ENCODE measurements around the gene CAPN12. TPM values are rescaled to one million over a fixed set of nuclear protein-coding genes. Genes with fewer than 3 reads are reported as not detected.
A peak's percentile ranks its signal among the peaks of the same experiment; 100 is the strongest.

The CAPN12 gene
- total RNA-seq, 1 donor from 2014 or later, result 0.22 TPM

GRCh38 chr19:38682872-38683392, 61.3 kb downstream of the CAPN12 start:
- no peak for DNase-seq
- Histone ChIP-seq H3K4me3 (no peak overlapping the region), H3K27me3 (ENCODE audit: low read depth) (no peaks in the 10 kb centered on the region), H3K4me1 (peaks cover 100% of the 10 kb centered on the region), H3K36me3 (no peaks in the 10 kb centered on the region), H3K9me3 (replicated peaks) (no peaks in the 10 kb centered on the region), H3K27ac (replicated peaks) (peak overlapping the region; percentile 91)
- TF ChIP-seq CTCF (IDR thresholded peaks at IDR 0.05; ENCODE audit: borderline replicate concordance), result no peak
- intact Hi-C loops (cut with micrococcal nuclease), result no loop called here

GRCh38 chr19:38682195-38682867, 61.9 kb downstream of the CAPN12 start:
- peak overlapping the region; percentile 91 for H3K27ac ChIP-seq (replicated peaks)
- intact Hi-C loops (cut with micrococcal nuclease), result no loop called here
- H3K4me1 ChIP-seq, result peaks cover 100% of the 10 kb centered on the region
- no peaks in the 10 kb centered on the region for H3K9me3 ChIP-seq (replicated peaks)
- no peak for DNase-seq
- H3K36me3 ChIP-seq, result no peaks in the 10 kb centered on the region
- TF ChIP-seq CTCF (IDR thresholded peaks at IDR 0.05; ENCODE audit: borderline replicate concordance), result no peak
- no peaks in the 10 kb centered on the region for H3K27me3 ChIP-seq (ENCODE audit: low read depth)
- no peak overlapping the region for H3K4me3 ChIP-seq

Other genes with a start within 250 kb of the CAPN12 start
- gene MAP4K1, start 126.5 kb downstream of the CAPN12 start, total RNA-seq, result 1.6 TPM
- 598 TPM for gene EIF3K, start 125.3 kb downstream of the CAPN12 start, total RNA-seq
- 111 TPM for gene ACTN4, start 96.8 kb downstream of the CAPN12 start, total RNA-seq
- not detected for gene LGALS7, start 29.0 kb upstream of the CAPN12 start, total RNA-seq
- not detected for gene LGALS7B, start 44.7 kb upstream of the CAPN12 start, total RNA-seq
- 0.82 TPM for gene LGALS4, start 68.5 kb upstream of the CAPN12 start, total RNA-seq
- 947 TPM for gene ECH1, start 87.3 kb upstream of the CAPN12 start, total RNA-seq
- gene HNRNPL, start 105.5 kb upstream of the CAPN12 start, total RNA-seq, result 140 TPM
- 3.7 TPM for gene RINL, start 133.8 kb upstream of the CAPN12 start, total RNA-seq
- gene SIRT2, start 155.1 kb upstream of the CAPN12 start, total RNA-seq, result 99.0 TPM
- gene NFKBIB, start 155.5 kb upstream of the CAPN12 start, total RNA-seq, result 18.4 TPM
- not detected for gene CCER2, start 167.7 kb upstream of the CAPN12 start, total RNA-seq
- 13.6 TPM for gene SARS2, start 186.3 kb upstream of the CAPN12 start, total RNA-seq
- gene MRPS12, start 186.5 kb upstream of the CAPN12 start, total RNA-seq, result 67.6 TPM
- 3.0 TPM for gene FBXO17, start 231.3 kb upstream of the CAPN12 start, total RNA-seq

All from left ventricle myocardium inferior (tissue), 1 donor.